HG03108 (cell line): Measurements from ENCODE around the gene PKLR.
"Not testable (repeated sequence)": the region's sequence is repeated elsewhere in the genome, so short reads cannot be mapped to it uniquely, and the experiment has no call there.

Experiments used
- ATAC-seq: cut with Tn5 transposase; IDR thresholded peaks from one replicate; pipeline ENCODE4 v1.9.1; 2021; ENCODE audit warnings: moderate library complexity; ENCODE audit not compliant: unreplicated experiment

PKLR gene

DNA sequence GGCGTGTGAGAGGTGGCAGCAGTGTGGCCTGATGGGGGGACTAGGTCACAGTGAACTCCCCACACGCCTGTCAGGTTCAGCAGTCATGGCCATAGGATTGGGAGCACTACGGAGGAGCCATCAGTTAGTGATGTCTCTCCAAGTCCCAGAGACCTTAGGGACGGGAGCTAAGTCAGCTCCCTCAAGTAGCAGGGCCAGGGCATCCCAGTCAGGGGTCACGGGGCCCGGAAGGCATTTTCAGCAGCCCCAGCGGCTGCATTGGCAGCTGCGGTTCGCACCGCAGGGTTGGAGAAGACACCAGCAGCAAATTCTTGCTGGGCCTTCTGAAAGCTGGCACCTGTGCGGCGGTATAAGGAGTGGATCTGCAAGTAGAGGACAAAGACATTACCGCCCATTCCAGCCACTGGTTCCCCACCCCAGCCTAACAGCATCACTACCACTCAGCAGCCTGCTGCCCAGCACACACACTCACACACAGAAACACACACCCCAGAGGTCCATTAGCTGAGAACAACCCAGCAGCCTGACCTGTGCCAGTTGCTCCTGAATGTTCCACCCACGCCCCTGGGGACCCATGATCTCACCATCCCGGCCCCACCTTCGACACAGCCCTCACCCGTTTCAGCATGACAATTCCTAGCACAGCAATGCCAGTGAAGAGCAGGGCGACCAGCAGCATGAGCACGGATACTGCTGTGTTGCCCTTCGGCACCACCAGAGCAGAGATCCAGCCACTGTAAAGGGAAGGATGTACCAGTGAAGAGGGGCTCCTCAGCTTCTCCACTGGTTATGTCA is 45.0 kb downstream of the PKLR start:
- no peak for ATAC-seq

DNA sequence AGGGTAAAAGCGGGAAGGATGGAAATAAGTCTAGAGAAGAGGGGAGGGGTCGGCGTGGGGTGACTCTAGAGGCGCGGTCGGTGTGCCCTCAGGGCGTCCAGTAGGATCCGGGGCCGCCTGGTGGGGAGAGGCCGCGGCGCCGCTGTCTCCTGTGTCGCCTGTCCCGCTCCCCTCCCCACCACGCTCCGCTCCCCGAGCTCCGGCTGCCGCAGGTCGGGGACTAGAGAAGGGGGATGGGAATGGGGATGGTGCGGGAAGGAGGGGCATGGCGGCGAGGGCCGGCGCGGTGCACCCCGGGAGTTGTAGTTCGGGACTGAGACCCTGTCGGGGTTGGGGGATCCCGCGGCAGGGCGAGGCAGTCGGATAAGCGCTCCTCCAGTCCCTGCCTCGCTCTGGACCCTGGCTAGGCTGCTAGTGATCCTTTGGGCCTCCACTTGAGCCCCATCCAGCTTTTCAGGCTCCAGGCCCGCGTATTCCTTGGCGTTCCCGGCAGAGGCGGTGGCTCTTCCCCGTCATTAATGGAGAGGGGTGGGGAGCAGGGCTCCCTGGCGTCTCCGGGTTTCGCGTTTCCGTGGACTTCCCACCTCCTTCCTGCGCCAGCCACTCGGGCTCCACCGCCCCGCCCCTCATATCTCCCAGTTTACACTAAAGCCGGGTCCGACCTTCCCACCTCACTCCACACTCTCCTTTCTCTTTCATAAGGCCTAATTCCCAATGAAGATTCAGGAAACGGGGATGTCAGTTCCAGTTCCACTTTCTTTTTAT is 45.8 kb downstream of the PKLR start, which contains the start of gene ENTREP3:
Gene ENTREP3, minus strand, starts transcription at position 241 of the 765 bp plus-strand sequence. CDS start 606 bp downstream, outside the sequence.
- ATAC-seq, result peak; percentile 45

- ATAC-seq, result no peak
Measured at GRCh38 chr1:155254714-155255242, 46.5 kb downstream of the PKLR start.

DNA sequence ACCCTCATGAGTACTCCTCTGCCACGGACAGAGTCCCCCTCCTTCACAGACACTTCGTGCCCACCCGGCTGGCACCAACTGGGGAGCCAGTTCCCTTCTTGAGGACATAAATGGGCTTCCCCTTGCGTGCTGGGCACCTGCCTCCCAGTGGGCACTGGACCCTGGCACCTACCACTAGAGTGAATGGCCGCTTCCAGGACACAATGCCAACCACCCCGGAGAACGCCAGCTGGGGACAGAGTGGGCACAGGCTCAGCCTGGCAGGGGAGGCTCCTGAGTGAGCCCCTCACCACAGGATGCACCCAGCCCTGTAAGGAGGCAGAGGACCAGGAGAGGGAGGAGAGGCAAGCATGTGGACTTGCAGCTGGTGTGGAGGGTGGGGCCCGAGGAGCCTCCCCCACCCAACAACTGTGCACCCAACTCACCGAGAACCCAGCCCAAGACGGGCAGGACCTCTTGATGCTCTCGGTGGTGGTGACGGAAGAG is 47.0 kb downstream of the PKLR start:
- no peak for ATAC-seq

DNA sequence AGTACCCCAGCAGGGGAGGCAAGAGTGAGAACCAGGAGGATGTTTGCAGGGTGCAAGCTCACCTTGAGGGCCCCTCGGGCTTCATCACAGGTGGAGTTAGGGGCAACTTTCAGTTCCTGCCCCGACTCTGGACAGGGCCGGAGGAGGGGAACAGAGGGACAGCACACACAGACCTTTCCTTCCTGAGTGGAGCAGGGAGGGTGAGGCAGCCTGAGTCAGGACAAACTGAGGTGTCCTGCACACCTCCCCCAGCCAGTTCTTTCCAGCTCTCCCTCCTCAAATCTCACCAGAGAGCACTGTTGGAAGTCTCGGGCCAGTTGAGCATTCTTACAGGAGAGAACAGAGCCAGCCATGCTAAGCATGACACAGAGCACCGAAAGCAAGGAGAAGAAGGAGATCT is 47.4 kb downstream of the PKLR start:
- ATAC-seq, result no peak

DNA sequence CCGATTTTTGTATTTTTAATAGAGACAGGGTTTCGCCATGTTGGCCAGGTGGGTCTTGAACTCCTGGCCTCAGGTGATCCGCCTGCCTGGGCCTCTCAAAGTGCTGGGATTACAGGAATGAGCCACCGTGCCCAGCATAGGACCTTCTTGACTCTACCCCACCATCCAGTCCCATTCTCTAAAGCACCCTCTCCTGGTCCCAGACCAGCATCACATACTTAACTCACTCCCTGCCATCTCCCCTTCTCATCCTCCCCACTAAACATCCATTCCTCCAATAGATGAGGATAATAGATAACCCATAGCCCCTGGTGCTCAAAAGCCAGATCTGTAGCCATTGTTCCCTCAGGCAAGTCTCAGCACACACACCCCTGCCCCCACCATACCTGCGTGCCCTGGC is 48.0 kb downstream of the PKLR start:
- no peak for ATAC-seq

- no peak for ATAC-seq
Measured at GRCh38 chr1:155251566-155251965, 49.7 kb downstream of the PKLR start.

GRCh38 chr1:155250633-155251449 is 50.4 kb downstream of the PKLR start:
- peak; percentile 85 for ATAC-seq

DNA sequence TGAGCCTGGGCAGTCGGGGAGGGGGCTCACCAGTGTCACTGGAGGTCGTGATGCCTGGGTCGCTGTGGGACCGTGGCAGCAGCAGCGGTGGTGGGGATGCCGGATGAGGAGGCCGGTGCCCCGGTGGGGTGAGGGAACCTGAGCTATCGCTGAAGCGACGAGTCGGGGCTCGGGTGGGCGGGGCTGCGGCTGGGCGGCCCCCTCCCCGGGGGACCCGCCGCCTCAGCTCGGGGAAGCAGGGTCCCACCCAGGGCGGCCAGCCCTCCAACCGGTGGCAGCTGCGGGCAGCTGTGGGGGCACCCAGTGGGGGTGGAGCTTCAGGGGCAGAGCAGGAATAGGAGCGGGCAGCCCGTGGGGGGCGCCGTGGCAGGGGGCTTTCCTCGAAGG is 51.0 kb downstream of the PKLR start:
- ATAC-seq, result peak; percentile 5

GRCh38 chr1:155247667-155248553 is 53.3 kb downstream of the PKLR start:
- ATAC-seq, result no peak

GRCh38 chr1:155246796-155247195 is 54.4 kb downstream of the PKLR start:
- ATAC-seq, result not testable (repeated sequence)

GRCh38 chr1:155245163-155245524 is 56.1 kb downstream of the PKLR start:
- ATAC-seq, result no peak

GRCh38 chr1:155244368-155245162 is 56.7 kb downstream of the PKLR start:
- ATAC-seq, result peak; percentile 90

DNA sequence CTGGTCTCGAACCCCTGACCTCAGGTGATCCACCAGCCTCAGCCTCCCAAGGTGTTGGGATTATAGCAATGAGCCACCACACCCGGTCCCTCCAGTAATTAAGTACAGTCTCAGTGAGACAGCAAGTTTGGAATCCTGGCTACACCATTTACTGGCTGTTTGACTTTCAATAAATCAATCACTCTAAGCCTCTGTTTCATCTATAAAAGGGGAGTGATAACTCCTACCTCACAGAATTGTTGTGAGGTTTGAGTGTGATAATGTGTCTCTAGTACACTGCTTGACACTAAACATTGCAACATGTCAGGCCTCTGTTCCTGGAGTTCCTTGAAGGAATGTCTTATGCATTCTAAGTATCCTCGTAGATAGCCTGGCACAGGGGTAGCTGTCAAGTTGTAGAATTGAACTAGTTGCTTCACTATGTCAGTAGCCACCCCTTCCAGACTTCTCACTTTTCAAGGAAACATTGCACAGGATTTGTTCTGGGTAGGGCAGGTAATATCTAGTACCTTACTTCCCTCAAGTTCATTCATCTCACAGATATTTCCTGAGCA is 58.4 kb downstream of the PKLR start:
- ATAC-seq, result no peak

GRCh38 chr1:155241841-155242264 is 59.4 kb downstream of the PKLR start:
- ATAC-seq, result no peak

- ATAC-seq, result no peak
Measured at GRCh38 chr1:155241069-155241679, 60.1 kb downstream of the PKLR start.
